HL-60 (cell line): ENCODE data around the gene KCTD16.

Source experiments
- DNase-seq, 2 experiments: peaks; one replicate each; pipeline ENCODE4 v3.0.0-alpha.2; 2010 to 2020; ENCODE audit warnings: low read depth in 1 of 2, low spot score in 1 of 2
- H3K27ac ChIP-seq: fragments of 250-450 bp; sonication (Bioruptor Pico); replicated peaks from 2 replicates; pipeline ENCODE4 v1.5.1; 2020; ENCODE audit warnings: mild to moderate bottlenecking, moderate library complexity
- H3K27me3 ChIP-seq: fragments of 250-450 bp; sonication (Bioruptor Pico); 2 replicates; pipeline ENCODE4 v1.5.1; 2021; ENCODE audit warnings: mild to moderate bottlenecking, moderate library complexity; ENCODE audit not compliant: insufficient read depth, poor library complexity, severe bottlenecking
- H3K4me3 ChIP-seq: replicated peaks from 2 replicates; pipeline ENCODE4 v1.5.1; 2011; ENCODE audit warnings: mild to moderate bottlenecking, control low read depth, low read length; ENCODE audit not compliant: insufficient read depth
- GABPA ChIP-seq: IDR thresholded peaks from 2 replicates; pipeline ENCODE4 v1.6.1; 2012; ENCODE audit warnings: low read depth
- POLR2AphosphoS5 ChIP-seq: IDR thresholded peaks from 2 replicates; pipeline ENCODE4 v1.6.1; 2012; ENCODE audit warnings: low read depth
- SPI1 ChIP-seq: IDR thresholded peaks from 2 replicates; pipeline ENCODE4 v1.6.1; 2012; ENCODE audit warnings: low read depth, mild to moderate bottlenecking, borderline replicate concordance
- TF ChIP-seq, protein P1 (sequence below): IDR thresholded peaks from one replicate; pipeline ENCODE4 v1.5.1; 2011; ENCODE audit warnings: low read length, control low read depth, inconsistent platforms; ENCODE audit not compliant: insufficient read depth
- TF ChIP-seq, protein P2 (sequence below): IDR thresholded peaks from 2 replicates; pipeline ENCODE4 v1.6.1; 2012; ENCODE audit warnings: low read depth; ENCODE audit not compliant: insufficient replicate concordance

Gene KCTD16

DNA sequence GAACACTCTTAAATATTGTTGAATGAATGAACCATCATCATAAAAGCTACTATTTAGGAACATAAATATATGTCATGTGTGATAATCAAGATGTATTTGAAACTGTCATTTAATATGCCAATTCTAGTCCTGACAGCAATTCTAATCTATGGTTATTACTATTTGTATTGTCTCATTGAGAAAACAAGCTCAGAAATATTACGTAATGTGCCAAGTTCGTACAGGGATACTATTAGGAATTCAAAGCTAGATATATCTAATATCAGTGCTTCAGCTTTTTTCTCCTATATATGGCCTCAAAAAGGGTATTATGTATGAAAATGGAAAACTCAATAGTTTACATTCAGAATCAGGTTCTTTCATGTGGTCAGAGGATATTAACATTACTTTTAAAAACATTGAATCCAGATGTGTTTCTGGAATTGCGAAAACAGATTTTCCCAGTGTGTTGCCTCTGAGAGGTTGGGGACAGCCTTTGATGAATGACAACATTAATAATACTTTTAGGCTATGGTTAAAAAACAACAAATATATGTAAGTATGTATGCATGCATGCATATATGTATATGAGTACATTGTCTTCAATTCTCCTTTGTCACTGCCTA, 95.1 kb downstream of the KCTD16 start:
- H3K4me3 ChIP-seq = no peak overlapping the region
- TF ChIP-seq SPI1 (no peak), GABPA (no peak), POLR2AphosphoS5 (no peak)
- TF ChIP-seq, protein P1, sequence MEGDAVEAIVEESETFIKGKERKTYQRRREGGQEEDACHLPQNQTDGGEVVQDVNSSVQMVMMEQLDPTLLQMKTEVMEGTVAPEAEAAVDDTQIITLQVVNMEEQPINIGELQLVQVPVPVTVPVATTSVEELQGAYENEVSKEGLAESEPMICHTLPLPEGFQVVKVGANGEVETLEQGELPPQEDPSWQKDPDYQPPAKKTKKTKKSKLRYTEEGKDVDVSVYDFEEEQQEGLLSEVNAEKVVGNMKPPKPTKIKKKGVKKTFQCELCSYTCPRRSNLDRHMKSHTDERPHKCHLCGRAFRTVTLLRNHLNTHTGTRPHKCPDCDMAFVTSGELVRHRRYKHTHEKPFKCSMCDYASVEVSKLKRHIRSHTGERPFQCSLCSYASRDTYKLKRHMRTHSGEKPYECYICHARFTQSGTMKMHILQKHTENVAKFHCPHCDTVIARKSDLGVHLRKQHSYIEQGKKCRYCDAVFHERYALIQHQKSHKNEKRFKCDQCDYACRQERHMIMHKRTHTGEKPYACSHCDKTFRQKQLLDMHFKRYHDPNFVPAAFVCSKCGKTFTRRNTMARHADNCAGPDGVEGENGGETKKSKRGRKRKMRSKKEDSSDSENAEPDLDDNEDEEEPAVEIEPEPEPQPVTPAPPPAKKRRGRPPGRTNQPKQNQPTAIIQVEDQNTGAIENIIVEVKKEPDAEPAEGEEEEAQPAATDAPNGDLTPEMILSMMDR = no peak
- TF ChIP-seq, protein P2, sequence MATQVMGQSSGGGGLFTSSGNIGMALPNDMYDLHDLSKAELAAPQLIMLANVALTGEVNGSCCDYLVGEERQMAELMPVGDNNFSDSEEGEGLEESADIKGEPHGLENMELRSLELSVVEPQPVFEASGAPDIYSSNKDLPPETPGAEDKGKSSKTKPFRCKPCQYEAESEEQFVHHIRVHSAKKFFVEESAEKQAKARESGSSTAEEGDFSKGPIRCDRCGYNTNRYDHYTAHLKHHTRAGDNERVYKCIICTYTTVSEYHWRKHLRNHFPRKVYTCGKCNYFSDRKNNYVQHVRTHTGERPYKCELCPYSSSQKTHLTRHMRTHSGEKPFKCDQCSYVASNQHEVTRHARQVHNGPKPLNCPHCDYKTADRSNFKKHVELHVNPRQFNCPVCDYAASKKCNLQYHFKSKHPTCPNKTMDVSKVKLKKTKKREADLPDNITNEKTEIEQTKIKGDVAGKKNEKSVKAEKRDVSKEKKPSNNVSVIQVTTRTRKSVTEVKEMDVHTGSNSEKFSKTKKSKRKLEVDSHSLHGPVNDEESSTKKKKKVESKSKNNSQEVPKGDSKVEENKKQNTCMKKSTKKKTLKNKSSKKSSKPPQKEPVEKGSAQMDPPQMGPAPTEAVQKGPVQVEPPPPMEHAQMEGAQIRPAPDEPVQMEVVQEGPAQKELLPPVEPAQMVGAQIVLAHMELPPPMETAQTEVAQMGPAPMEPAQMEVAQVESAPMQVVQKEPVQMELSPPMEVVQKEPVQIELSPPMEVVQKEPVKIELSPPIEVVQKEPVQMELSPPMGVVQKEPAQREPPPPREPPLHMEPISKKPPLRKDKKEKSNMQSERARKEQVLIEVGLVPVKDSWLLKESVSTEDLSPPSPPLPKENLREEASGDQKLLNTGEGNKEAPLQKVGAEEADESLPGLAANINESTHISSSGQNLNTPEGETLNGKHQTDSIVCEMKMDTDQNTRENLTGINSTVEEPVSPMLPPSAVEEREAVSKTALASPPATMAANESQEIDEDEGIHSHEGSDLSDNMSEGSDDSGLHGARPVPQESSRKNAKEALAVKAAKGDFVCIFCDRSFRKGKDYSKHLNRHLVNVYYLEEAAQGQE = no peak
- no peak for DNase-seq
- peaks cover 9% of the 10 kb centered on the region for H3K27me3 ChIP-seq
- H3K27ac ChIP-seq = no peak overlapping the region

DNA sequence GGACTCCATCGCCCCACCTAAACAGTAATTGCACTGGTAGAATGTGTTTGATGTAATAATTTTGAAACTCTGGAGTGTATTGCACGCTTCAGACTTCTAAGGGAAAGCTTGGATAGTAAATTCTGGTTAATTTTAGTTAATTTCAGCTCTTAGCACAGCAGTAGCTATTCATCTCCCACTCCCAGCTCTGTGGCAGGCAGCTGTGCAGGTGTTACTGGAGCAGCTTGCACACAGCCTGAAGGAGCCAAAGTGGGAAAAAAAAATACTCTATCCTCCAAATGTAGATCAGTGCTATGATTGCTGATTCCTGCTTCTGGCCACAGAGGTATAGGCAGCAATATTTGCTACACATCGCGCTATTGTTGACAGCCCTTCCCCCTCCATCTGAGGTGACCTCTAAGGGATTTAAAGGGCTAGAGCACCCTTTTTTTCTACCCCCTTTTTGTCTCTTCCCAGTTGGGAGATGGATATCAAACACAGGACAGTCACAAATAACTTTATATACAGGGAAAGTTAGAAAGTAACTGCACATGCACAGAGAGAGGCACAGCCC, 97.4 kb downstream of the KCTD16 start:
- H3K27ac ChIP-seq = no peak overlapping the region
- DNase-seq = no peak
- peaks cover 7% of the 10 kb centered on the region for H3K27me3 ChIP-seq
- no peak overlapping the region for H3K4me3 ChIP-seq
- TF ChIP-seq POLR2AphosphoS5 (no peak), GABPA (no peak)
- TF ChIP-seq, protein P1 = no peak
- TF ChIP-seq, protein P2 = no peak

DNA sequence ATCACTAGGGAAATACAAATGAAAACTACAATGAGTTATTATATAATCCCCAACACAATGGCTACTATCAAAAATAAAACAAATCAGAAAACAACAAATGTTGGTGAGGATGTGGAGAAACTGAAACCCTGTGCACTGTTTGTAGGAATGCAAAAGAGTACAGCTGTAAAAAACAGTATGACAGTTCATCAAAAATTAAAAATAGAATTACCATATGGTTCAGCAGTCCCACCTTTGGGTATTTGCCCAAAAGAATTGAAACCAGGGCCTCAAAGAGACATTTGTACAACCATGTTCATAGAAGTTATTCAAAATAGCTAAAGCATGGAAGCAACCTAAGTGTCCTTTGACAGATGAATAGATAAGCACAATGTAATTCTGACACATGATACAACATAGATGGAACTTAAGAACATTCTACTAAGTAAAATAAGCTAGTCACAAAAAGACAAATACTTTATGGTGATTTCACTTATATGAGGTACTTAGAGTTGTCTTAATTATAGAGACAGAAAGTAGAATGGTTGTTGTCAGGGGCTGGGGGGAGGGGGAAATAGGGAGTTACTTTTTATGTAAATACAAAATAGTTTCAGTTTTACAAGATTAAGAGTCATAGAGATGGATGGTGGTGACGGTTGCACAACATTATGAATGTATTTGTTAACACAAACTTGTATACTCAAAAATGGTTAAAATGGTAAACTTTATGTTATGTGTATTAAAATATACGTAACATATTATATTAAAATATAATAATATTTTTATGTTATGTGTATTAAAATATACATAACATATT, 102.8 kb downstream of the KCTD16 start:
- Histone ChIP-seq H3K4me3 (no peak overlapping the region), H3K27ac (no peak overlapping the region), H3K27me3 (peaks cover 2% of the 10 kb centered on the region)
- no peak for TF ChIP-seq GABPA
- TF ChIP-seq, protein P2 = no peak
- TF ChIP-seq, protein P1 = no peak
- TF ChIP-seq POLR2AphosphoS5 = no peak
- TF ChIP-seq SPI1 = no peak
- DNase-seq = no peak
